Upper lobe of right lung (tissue), 1 donor: Measurements from ENCODE around the gene SYPL1. TPM values are rescaled to one million over a fixed set of nuclear protein-coding genes. Genes with fewer than 3 reads are reported as not detected.
A peak's percentile ranks its signal among the peaks of the same experiment; 100 is the strongest.

Experiments
- ATAC-seq: fragments of 200-7000 bp; cut with Tn5 transposase; one replicate; pipeline ENCODE4 v1.9.1; 2020; ENCODE audit warnings: mild to moderate bottlenecking, moderate library complexity
- DNase-seq: peaks from one replicate; pipeline ENCODE4 v3.0.0-alpha.2; 2020
- H3K27ac ChIP-seq: fragments of 200-600 bp; one replicate; pipeline ENCODE4 v1.8.0; 2022
- H3K27me3 ChIP-seq: fragments of 200-600 bp; one replicate; pipeline ENCODE4 v1.8.0; 2022; ENCODE audit warnings: mild to moderate bottlenecking
- H3K36me3 ChIP-seq: fragments of 200-600 bp; one replicate; pipeline ENCODE4 v1.8.0; 2022
- H3K4me1 ChIP-seq: fragments of 200-600 bp; one replicate; pipeline ENCODE4 v1.8.0; 2022
- H3K4me3 ChIP-seq: fragments of 200-600 bp; one replicate; pipeline ENCODE4 v1.8.0; 2022; ENCODE audit warnings: mild to moderate bottlenecking
- H3K9me3 ChIP-seq: fragments of 200-600 bp; one replicate; pipeline ENCODE4 v1.8.0; 2022
- CTCF ChIP-seq: fragments of 200-600 bp; IDR thresholded peaks from one replicate; pipeline ENCODE4 v1.8.0; 2022; ENCODE audit warnings: antibody characterized with exemption
- intact Hi-C: fragments of 100-400 bp; cut with DNase I; formaldehyde crosslinking; loops from one replicate; pipeline ENCODE4 v1.11.0; 2022
- total RNA-seq: library from RNA; stranded (reverse); fragmentation: NEBNext Ultra II Directional; extraction: Animal tissue kit (Norgen Biotek cat#: 25700); gene quantifications from one replicate; pipeline ENCODE4 v1.2.1, GENCODE V29; 2021
- donor health status: DM: no; HTN: yes; CAD: no; lungs with severe emphysema.

Gene SYPL1
- total RNA-seq, 1 donor from 2014 or later: 92.4 TPM

- H3K4me1 ChIP-seq: no peaks in the 10 kb centered on the region
- H3K27me3 ChIP-seq: no peaks in the 10 kb centered on the region
- H3K27ac ChIP-seq: no peak overlapping the region
- H3K36me3 ChIP-seq: no peaks in the 10 kb centered on the region
- no peaks in the 10 kb centered on the region for H3K9me3 ChIP-seq
- DNase-seq (no peak), ATAC-seq (no peak)
- H3K4me3 ChIP-seq: no peak overlapping the region
- intact Hi-C loops: no loop called here
- TF ChIP-seq CTCF: no peak
Measured at GRCh38 chr7:106050746-106051117, 61.4 kb downstream of the SYPL1 start.

DNA sequence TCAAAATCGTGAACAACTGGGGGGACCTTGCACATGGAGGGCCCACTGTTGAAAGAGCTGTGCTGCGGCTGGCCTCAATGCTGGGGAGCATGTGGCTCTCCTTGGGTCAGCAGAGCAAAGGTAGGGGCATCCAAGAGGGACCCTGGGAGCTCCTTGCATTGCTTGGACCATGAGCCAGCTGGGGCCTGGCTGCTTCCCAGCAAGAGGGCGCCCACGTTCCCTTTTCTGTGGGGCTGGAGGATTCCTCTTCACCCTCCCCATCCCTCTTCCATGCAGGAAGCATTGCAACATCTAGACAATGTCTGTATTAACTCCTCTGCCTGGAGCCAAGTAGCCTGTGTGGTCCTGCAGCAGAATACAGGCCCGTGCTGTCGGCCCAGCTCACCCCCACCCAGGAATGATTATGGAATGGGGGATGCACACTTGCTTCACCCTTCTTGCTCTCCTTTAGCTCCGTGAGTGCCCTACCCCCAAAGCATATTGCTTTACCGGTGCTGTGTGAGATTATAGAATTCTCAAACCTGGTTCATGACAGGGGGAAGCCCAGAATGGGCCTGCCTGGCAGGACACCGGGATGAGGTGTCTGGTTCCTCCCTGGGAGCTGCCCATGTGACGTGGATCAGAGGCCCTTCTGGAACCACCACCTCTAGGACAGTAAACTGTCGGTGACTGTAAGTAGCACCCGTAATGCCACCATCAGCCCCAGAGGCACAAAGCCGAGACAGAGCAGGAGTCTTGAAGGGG is 61.9 kb downstream of the SYPL1 start:
- intact Hi-C loops: no loop called here
- Histone ChIP-seq H3K4me1 (no peaks in the 10 kb centered on the region), H3K9me3 (no peaks in the 10 kb centered on the region), H3K36me3 (no peaks in the 10 kb centered on the region), H3K27ac (no peak overlapping the region), H3K4me3 (no peak overlapping the region), H3K27me3 (no peaks in the 10 kb centered on the region)
- peak; percentile 25 for ATAC-seq
- no peak for TF ChIP-seq CTCF
- no peak for DNase-seq

DNA sequence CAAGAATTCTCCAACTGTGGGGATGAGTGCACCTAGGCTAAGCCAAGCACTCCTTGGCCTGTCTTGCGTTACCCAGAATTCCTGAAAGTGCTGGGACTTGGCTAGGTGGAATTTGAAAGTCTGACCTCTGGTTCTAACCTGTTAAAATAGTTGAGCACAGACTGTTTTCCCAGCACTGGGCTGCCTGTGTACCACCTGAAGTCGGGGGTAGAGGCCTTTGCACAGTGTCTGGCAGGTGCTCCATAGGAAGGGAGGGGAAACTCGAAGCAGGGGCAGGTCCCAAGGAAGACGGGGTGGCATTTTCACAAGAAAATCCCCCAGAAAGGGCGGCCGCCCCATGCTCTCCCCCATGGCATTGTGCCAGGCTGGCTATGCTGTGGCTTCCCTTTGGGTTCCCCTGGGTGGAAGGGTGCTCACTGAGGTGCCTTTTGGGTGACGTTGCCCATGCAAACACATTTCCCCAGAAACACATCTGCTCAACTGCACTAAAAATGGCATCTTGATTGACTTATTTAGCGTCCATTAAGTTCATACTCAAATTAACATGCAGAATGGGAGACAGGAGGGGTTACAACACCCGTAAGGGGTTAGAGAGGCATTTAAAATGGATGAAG is 62.9 kb downstream of the SYPL1 start:
- ATAC-seq (no peak), DNase-seq (no peak)
- H3K4me1 ChIP-seq: no peaks in the 10 kb centered on the region
- TF ChIP-seq CTCF: no peak
- H3K36me3 ChIP-seq: no peaks in the 10 kb centered on the region
- no peaks in the 10 kb centered on the region for H3K9me3 ChIP-seq
- intact Hi-C loops: loop anchor here (10.0 kb wide), 1 partner anchor 394 kb away; no protein-coding TSS in a partner anchor
- no peak overlapping the region for H3K4me3 ChIP-seq
- no peak overlapping the region for H3K27ac ChIP-seq
- H3K27me3 ChIP-seq: no peaks in the 10 kb centered on the region

GRCh38 chr7:106048706-106049020 is 63.4 kb downstream of the SYPL1 start:
- TF ChIP-seq CTCF: no peak
- Histone ChIP-seq H3K27me3 (no peaks in the 10 kb centered on the region), H3K27ac (no peak overlapping the region), H3K36me3 (no peaks in the 10 kb centered on the region), H3K9me3 (no peaks in the 10 kb centered on the region), H3K4me3 (no peak overlapping the region), H3K4me1 (no peaks in the 10 kb centered on the region)
- ATAC-seq (no peak), DNase-seq (no peak)
- intact Hi-C loops: loop anchor here (10.0 kb wide), 1 partner anchor 394 kb away; no protein-coding TSS in a partner anchor

- Histone ChIP-seq H3K9me3 (no peaks in the 10 kb centered on the region), H3K36me3 (no peaks in the 10 kb centered on the region), H3K27ac (no peak overlapping the region), H3K27me3 (no peaks in the 10 kb centered on the region), H3K4me1 (no peaks in the 10 kb centered on the region), H3K4me3 (no peak overlapping the region)
- DNase-seq (no peak), ATAC-seq (no peak)
- no peak for TF ChIP-seq CTCF
- intact Hi-C loops: loop anchor here (10.0 kb wide), 1 partner anchor 393 kb away; no protein-coding TSS in a partner anchor
Measured at GRCh38 chr7:106047818-106048705, 64.0 kb downstream of the SYPL1 start.
